ENCODE measurements around the gene UVRAG.

Gene UVRAG

DNA sequence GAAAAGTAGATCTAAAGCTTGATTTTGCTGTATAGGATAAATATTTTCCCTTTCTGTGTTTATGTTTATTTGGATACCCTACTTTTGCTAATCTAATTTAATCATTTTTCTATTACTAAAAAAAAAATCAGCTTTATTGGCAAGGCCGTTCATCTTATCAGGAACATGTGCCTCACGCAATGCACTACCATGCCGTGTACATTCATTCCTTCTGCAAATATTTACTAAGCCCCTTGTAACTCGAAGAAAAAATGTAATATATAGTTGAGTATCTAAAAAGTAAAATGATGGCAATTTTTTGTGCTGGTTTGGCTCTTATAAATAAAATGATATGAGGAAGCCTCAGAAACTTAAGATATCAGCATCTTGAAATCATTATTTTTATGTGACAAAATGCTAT, 8.9 kb downstream of the UVRAG start:
- Histone ChIP-seq H3K4me3 (ENCODE audit: low read length in 2 of 2) (no peak overlapping the region), H2AFZ (ENCODE audit: low read length) (no peak overlapping the region), H2BK15ac (ENCODE audit: low read length) (no peak overlapping the region), H3K36me3 (replicated peaks in 1 of 2; ENCODE audit: control insufficient read depth in 2 of 2, insufficient read depth in 2 of 2, low read length in 2 of 2) (peaks cover 0 to 7% of the 10 kb centered on the region in 2 donors), H3K9me3 (replicated peaks in 1 of 2; ENCODE audit: control insufficient read depth in 2 of 2, insufficient read depth in 1 of 2, low read depth in 1 of 2, low read length in 2 of 2) (no peaks in the 10 kb centered on the region), H3K4me1 (ENCODE audit: control insufficient read depth in 2 of 2, insufficient read depth in 1 of 2, low read depth in 1 of 2, low read length in 2 of 2) (peaks cover 0 to 2% of the 10 kb centered on the region in 2 donors), H3K27ac (replicated peaks; ENCODE audit: low read length) (no peak overlapping the region), H3K23ac (ENCODE audit: low read depth, low read length, poor library complexity) (no peak overlapping the region), H2BK120ac (ENCODE audit: low read depth, low read length) (no peak overlapping the region), H2BK12ac (ENCODE audit: low read length) (no peak overlapping the region), H4K91ac (ENCODE audit: low read depth, low read length, poor library complexity) (no peak overlapping the region), H4K8ac (ENCODE audit: low read depth, low read length) (no peak overlapping the region), H3K4ac (ENCODE audit: low read length) (no peak overlapping the region), H3K79me1 (ENCODE audit: low read depth, low read length) (no peaks in the 10 kb centered on the region), H3K14ac (ENCODE audit: low read length) (no peak overlapping the region), H2BK5ac (ENCODE audit: low read length) (no peak overlapping the region), H2AK5ac (ENCODE audit: low read depth, low read length) (no peak overlapping the region), H3K18ac (ENCODE audit: low read length) (no peak overlapping the region), H3K9ac (ENCODE audit: low read depth, low read length, poor library complexity) (no peak overlapping the region), H3K27me3 (ENCODE audit: control insufficient read depth in 3 of 3, insufficient read depth in 3 of 3, low read depth in 1 of 3, low read length in 3 of 3) (no peaks in the 10 kb centered on the region), H3K4me2 (ENCODE audit: insufficient read depth, low read length, poor library complexity, severe bottlenecking) (no peak overlapping the region)
- WGBS, 2 donors (ENCODE audit: extremely low coverage in 2 of 2, insufficient read length in 2 of 2, insufficient replicate concordance in 1 of 2) = no CpG with 5 or more reads among the region's 4 CpGs
- DNase-seq (ENCODE audit: low spot score) = no peak

DNA sequence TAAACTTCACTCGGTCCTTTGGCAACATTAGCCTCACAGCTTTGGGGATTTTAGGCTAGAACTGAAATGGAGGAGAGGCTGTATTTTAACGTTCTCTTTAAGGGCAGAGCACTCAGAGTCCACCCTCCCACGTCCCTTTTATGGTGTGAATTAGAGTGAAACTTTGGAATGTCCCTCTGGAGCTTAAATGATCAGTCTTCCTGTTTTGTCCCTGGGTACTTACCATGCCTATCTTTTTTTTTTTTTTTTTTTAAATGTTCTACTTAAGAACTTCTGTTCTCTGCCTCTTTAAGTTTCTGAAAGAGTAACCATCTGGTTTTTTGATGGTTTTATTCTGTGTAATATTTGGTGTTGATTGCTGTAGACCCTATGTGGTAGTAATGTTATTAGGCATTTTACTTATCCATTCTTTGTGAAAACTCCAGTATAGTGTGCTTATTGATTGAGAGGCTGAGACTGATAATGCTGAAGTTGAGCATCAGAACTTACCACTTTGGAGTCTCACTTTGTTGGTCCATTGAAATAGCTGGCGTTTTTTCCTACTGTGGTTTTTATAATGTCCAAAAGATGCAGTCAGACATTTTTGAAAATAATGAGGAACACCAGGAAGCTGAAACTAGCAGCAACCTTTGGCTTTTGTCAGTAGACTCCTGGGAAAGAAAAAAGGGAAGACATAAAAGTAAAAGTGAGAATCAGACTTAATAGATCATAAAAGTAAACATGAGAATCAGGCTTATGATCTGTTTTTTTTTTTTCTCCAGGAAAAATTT, 11.6 kb downstream of the UVRAG start:
- no peak overlapping the region for H2BK12ac ChIP-seq (ENCODE audit: low read length)
- H3K4ac ChIP-seq (ENCODE audit: low read length) = no peak overlapping the region
- H2BK5ac ChIP-seq (ENCODE audit: low read length) = no peak overlapping the region
- H3K27ac ChIP-seq (replicated peaks; ENCODE audit: low read length) = no peak overlapping the region
- no peak overlapping the region for H3K14ac ChIP-seq (ENCODE audit: low read length)
- peaks cover 0 to 2% of the 10 kb centered on the region in 2 donors for H3K4me1 ChIP-seq (ENCODE audit: control insufficient read depth in 2 of 2, insufficient read depth in 1 of 2, low read depth in 1 of 2, low read length in 2 of 2)
- H3K4me2 ChIP-seq (ENCODE audit: insufficient read depth, low read length, poor library complexity, severe bottlenecking) = no peak overlapping the region
- no peak overlapping the region for H3K23ac ChIP-seq (ENCODE audit: low read depth, low read length, poor library complexity)
- no peak overlapping the region for H3K9ac ChIP-seq (ENCODE audit: low read depth, low read length, poor library complexity)
- no peaks in the 10 kb centered on the region for H3K27me3 ChIP-seq (ENCODE audit: control insufficient read depth in 3 of 3, insufficient read depth in 3 of 3, low read depth in 1 of 3, low read length in 3 of 3)
- H2BK120ac ChIP-seq (ENCODE audit: low read depth, low read length) = no peak overlapping the region
- H4K8ac ChIP-seq (ENCODE audit: low read depth, low read length) = no peak overlapping the region
- H2AFZ ChIP-seq (ENCODE audit: low read length) = no peak overlapping the region
- no peaks in the 10 kb centered on the region for H3K79me1 ChIP-seq (ENCODE audit: low read depth, low read length)
- H3K36me3 ChIP-seq (replicated peaks in 1 of 2; ENCODE audit: control insufficient read depth in 2 of 2, insufficient read depth in 2 of 2, low read length in 2 of 2) = peaks cover 0 to 4% of the 10 kb centered on the region in 2 donors
- no peaks in the 10 kb centered on the region for H3K9me3 ChIP-seq (replicated peaks in 1 of 2; ENCODE audit: control insufficient read depth in 2 of 2, insufficient read depth in 1 of 2, low read depth in 1 of 2, low read length in 2 of 2)
- H3K4me3 ChIP-seq (ENCODE audit: low read length in 2 of 2) = no peak overlapping the region
- no peak overlapping the region for H3K18ac ChIP-seq (ENCODE audit: low read length)
- H2AK5ac ChIP-seq (ENCODE audit: low read depth, low read length) = no peak overlapping the region
- H2BK15ac ChIP-seq (ENCODE audit: low read length) = no peak overlapping the region
- H4K91ac ChIP-seq (ENCODE audit: low read depth, low read length, poor library complexity) = no peak overlapping the region
- no peak for DNase-seq (ENCODE audit: low spot score)
- WGBS, 2 donors (ENCODE audit: extremely low coverage in 2 of 2, insufficient read length in 2 of 2, insufficient replicate concordance in 1 of 2) = no CpG with 5 or more reads among the region's 4 CpGs

DNA sequence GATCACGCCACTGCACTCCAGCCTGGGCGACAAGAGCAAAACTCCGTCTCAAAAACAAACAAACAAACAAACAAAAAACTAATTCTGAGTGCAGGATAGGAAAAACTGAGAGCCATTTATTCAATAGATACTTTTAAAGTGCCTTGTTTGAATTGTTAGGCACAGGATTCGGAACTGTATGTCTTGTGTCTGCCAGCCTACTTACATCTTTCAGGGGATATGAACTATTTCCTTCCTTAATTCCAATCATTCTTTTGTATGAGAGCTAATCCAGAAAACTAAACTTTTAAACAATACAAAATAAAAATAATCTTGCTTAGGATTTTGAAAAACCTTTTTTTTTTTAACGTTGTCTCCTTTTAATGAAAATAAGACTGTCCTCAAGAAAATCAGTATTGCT, 12.6 kb downstream of the UVRAG start:
- no peaks in the 10 kb centered on the region for H3K79me1 ChIP-seq (ENCODE audit: low read depth, low read length)
- WGBS, 2 donors (ENCODE audit: extremely low coverage in 2 of 2, insufficient read length in 2 of 2, insufficient replicate concordance in 1 of 2) = no CpG with 5 or more reads among the region's 5 CpGs
- no peak overlapping the region for H3K4ac ChIP-seq (ENCODE audit: low read length)
- no peak overlapping the region for H2BK5ac ChIP-seq (ENCODE audit: low read length)
- no peak overlapping the region for H2BK12ac ChIP-seq (ENCODE audit: low read length)
- H3K27me3 ChIP-seq (ENCODE audit: control insufficient read depth in 3 of 3, insufficient read depth in 3 of 3, low read depth in 1 of 3, low read length in 3 of 3) = no peaks in the 10 kb centered on the region
- H3K4me3 ChIP-seq (ENCODE audit: low read length in 2 of 2) = no peak overlapping the region
- H3K27ac ChIP-seq (replicated peaks; ENCODE audit: low read length) = no peak overlapping the region
- no peak overlapping the region for H3K9ac ChIP-seq (ENCODE audit: low read depth, low read length, poor library complexity)
- H2BK120ac ChIP-seq (ENCODE audit: low read depth, low read length) = no peak overlapping the region
- H4K91ac ChIP-seq (ENCODE audit: low read depth, low read length, poor library complexity) = no peak overlapping the region
- H3K36me3 ChIP-seq (replicated peaks in 1 of 2; ENCODE audit: control insufficient read depth in 2 of 2, insufficient read depth in 2 of 2, low read length in 2 of 2) = peaks cover 0 to 4% of the 10 kb centered on the region in 2 donors
- DNase-seq (ENCODE audit: low spot score) = no peak
- peaks cover 0 to 2% of the 10 kb centered on the region in 2 donors for H3K4me1 ChIP-seq (ENCODE audit: control insufficient read depth in 2 of 2, insufficient read depth in 1 of 2, low read depth in 1 of 2, low read length in 2 of 2)
- no peak overlapping the region for H2BK15ac ChIP-seq (ENCODE audit: low read length)
- H3K18ac ChIP-seq (ENCODE audit: low read length) = no peak overlapping the region
- no peaks in the 10 kb centered on the region for H3K9me3 ChIP-seq (replicated peaks in 1 of 2; ENCODE audit: control insufficient read depth in 2 of 2, insufficient read depth in 1 of 2, low read depth in 1 of 2, low read length in 2 of 2)
- H2AFZ ChIP-seq (ENCODE audit: low read length) = no peak overlapping the region
- H4K8ac ChIP-seq (ENCODE audit: low read depth, low read length) = no peak overlapping the region
- no peak overlapping the region for H3K14ac ChIP-seq (ENCODE audit: low read length)
- no peak overlapping the region for H2AK5ac ChIP-seq (ENCODE audit: low read depth, low read length)
- no peak overlapping the region for H3K23ac ChIP-seq (ENCODE audit: low read depth, low read length, poor library complexity)
- no peak overlapping the region for H3K4me2 ChIP-seq (ENCODE audit: insufficient read depth, low read length, poor library complexity, severe bottlenecking)

DNA sequence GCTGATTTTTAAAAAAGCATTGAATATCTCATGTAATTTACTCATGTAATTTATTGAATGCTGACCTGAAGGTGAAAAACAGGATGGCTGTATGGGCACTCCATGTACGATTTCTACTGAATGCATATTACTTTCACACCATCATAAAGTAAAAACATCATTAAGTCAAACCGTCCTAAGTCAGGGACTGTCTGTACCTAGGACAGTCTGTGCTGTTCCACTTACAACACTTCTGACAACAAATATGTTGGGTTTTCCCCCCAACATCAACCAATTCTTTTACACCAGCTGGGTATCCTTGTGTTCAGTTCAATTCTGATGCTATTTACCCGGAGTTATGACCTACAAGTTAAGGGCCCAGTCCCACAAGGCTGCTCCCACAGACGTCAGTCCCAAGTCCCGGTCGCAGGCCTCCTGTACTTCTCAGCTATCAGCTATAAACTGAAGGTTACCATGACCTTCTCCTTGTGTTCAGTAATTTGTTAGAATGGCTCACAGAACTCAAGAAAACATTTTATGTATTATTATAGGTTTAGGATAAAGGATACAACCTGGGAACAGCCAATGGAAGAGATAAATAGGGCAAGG, 17.0 kb downstream of the UVRAG start:
- Histone ChIP-seq H2AFZ (ENCODE audit: low read length) (no peak overlapping the region), H2BK15ac (ENCODE audit: low read length) (no peak overlapping the region), H3K27ac (replicated peaks; ENCODE audit: low read length) (no peak overlapping the region), H4K8ac (ENCODE audit: low read depth, low read length) (no peak overlapping the region), H3K36me3 (replicated peaks in 1 of 2; ENCODE audit: control insufficient read depth in 2 of 2, insufficient read depth in 2 of 2, low read length in 2 of 2) (no peaks in the 10 kb centered on the region), H3K79me1 (ENCODE audit: low read depth, low read length) (no peaks in the 10 kb centered on the region), H2BK12ac (ENCODE audit: low read length) (no peak overlapping the region), H3K23ac (ENCODE audit: low read depth, low read length, poor library complexity) (no peak overlapping the region), H3K4ac (ENCODE audit: low read length) (no peak overlapping the region), H2BK120ac (ENCODE audit: low read depth, low read length) (no peak overlapping the region), H2AK5ac (ENCODE audit: low read depth, low read length) (no peak overlapping the region), H3K27me3 (ENCODE audit: control insufficient read depth in 3 of 3, insufficient read depth in 3 of 3, low read depth in 1 of 3, low read length in 3 of 3) (no peaks in the 10 kb centered on the region), H3K9ac (ENCODE audit: low read depth, low read length, poor library complexity) (no peak overlapping the region), H2BK5ac (ENCODE audit: low read length) (no peak overlapping the region), H3K9me3 (replicated peaks in 1 of 2; ENCODE audit: control insufficient read depth in 2 of 2, insufficient read depth in 1 of 2, low read depth in 1 of 2, low read length in 2 of 2) (no peaks in the 10 kb centered on the region), H4K91ac (ENCODE audit: low read depth, low read length, poor library complexity) (no peak overlapping the region), H3K18ac (ENCODE audit: low read length) (no peak overlapping the region), H3K4me1 (ENCODE audit: control insufficient read depth in 2 of 2, insufficient read depth in 1 of 2, low read depth in 1 of 2, low read length in 2 of 2) (no peaks in the 10 kb centered on the region), H3K4me2 (ENCODE audit: insufficient read depth, low read length, poor library complexity, severe bottlenecking) (no peak overlapping the region), H3K14ac (ENCODE audit: low read length) (no peak overlapping the region), H3K4me3 (ENCODE audit: low read length in 2 of 2) (no peak overlapping the region)
- no CpG with 5 or more reads among the region's 6 CpGs for WGBS, 2 donors (ENCODE audit: extremely low coverage in 2 of 2, insufficient read length in 2 of 2, insufficient replicate concordance in 1 of 2)
- DNase-seq (ENCODE audit: low spot score) = no peak

Measured in neuronal stem cell (in vitro differentiated cells).